ENCODE measurements around the gene INPP5F. TPM values are rescaled to one million over a fixed set of nuclear protein-coding genes. Genes with fewer than 3 reads are reported as not detected.
"Not testable (repeated sequence)": the region's sequence is repeated elsewhere in the genome, so short reads cannot be mapped to it uniquely, and the experiment has no call there.

INPP5F gene
- total and polyA plus RNA-seq, 4 donors, result 5.6 to 22.9 (median 10.1) TPM

- no peak overlapping the region for H3K9ac ChIP-seq (ENCODE audit: insufficient read depth in 1 of 2, low read length in 2 of 2)
- no peaks in the 10 kb centered on the region for H3K27me3 ChIP-seq (ENCODE audit: control insufficient read depth in 3 of 3, insufficient read depth in 3 of 3, low read length in 2 of 3)
- no peak overlapping the region for H3K4me3 ChIP-seq
- ATAC-seq (ENCODE audit: insufficient read depth, low FRiP score) (no peak), DNase-seq (no peak)
- no peak overlapping the region for H3K27ac ChIP-seq (ENCODE audit: low read depth in 1 of 2, low read length in 1 of 2)
- H3K9me3 ChIP-seq (ENCODE audit: control insufficient read depth in 4 of 4, insufficient read depth in 3 of 4, low read length in 3 of 4), result no peaks in the 10 kb centered on the region
- no peaks in the 10 kb centered on the region for H3K4me1 ChIP-seq (ENCODE audit: control insufficient read depth in 5 of 5, insufficient read depth in 5 of 5, low read length in 5 of 5)
- WGBS, 2 donors, result 76 to 78% methylated on average over 7 of the region's 7 CpGs
- H3K36me3 ChIP-seq (ENCODE audit: control insufficient read depth in 4 of 4, insufficient read depth in 4 of 4, low read length in 4 of 4), result no peaks in the 10 kb centered on the region
- TF ChIP-seq CTCF (IDR thresholded peaks at IDR 0.05; ENCODE audit: control extremely low read depth, extremely low read depth), result no peak
Observed at GRCh38 chr10:119706521-119707278, 19.1 kb upstream of the INPP5F start.

- H3K9me3 ChIP-seq (ENCODE audit: control insufficient read depth in 4 of 4, insufficient read depth in 3 of 4, low read length in 3 of 4); H3K27ac ChIP-seq (ENCODE audit: low read depth in 1 of 2, low read length in 1 of 2); H3K4me1 ChIP-seq (ENCODE audit: control insufficient read depth in 5 of 5, insufficient read depth in 5 of 5, low read length in 5 of 5); H3K36me3 ChIP-seq (ENCODE audit: control insufficient read depth in 4 of 4, insufficient read depth in 4 of 4, low read length in 4 of 4); DNase-seq; H3K27me3 ChIP-seq (ENCODE audit: control insufficient read depth in 3 of 3, insufficient read depth in 3 of 3, low read length in 2 of 3); ATAC-seq (ENCODE audit: insufficient read depth, low FRiP score); H3K4me3 ChIP-seq; H3K9ac ChIP-seq (ENCODE audit: insufficient read depth in 1 of 2, low read length in 2 of 2): not testable (repeated sequence)
- 87 to 92% methylated on average over 5 of the region's 5 CpGs for WGBS, 2 donors
Observed at GRCh38 chr10:119707331-119707730, 18.5 kb upstream of the INPP5F start.

- not testable (repeated sequence) for H3K4me3 ChIP-seq; H3K36me3 ChIP-seq (ENCODE audit: control insufficient read depth in 4 of 4, insufficient read depth in 4 of 4, low read length in 4 of 4); H3K9ac ChIP-seq (ENCODE audit: insufficient read depth in 1 of 2, low read length in 2 of 2); H3K4me1 ChIP-seq (ENCODE audit: control insufficient read depth in 5 of 5, insufficient read depth in 5 of 5, low read length in 5 of 5); H3K27me3 ChIP-seq (ENCODE audit: control insufficient read depth in 3 of 3, insufficient read depth in 3 of 3, low read length in 2 of 3); H3K9me3 ChIP-seq (ENCODE audit: control insufficient read depth in 4 of 4, insufficient read depth in 3 of 4, low read length in 3 of 4); H3K27ac ChIP-seq (ENCODE audit: low read depth in 1 of 2, low read length in 1 of 2); DNase-seq; ATAC-seq (ENCODE audit: insufficient read depth, low FRiP score)
- 90 to 100% methylated on average over 1 of the region's 1 CpG for WGBS, 2 donors
Observed at GRCh38 chr10:119710935-119711334, 14.9 kb upstream of the INPP5F start.

GRCh38 chr10:119713744-119714483 is 11.9 kb upstream of the INPP5F start:
- no peak for TF ChIP-seq CTCF (IDR thresholded peaks at IDR 0.05; ENCODE audit: control extremely low read depth, extremely low read depth)
- DNase-seq, result no peak
- H3K27ac ChIP-seq (ENCODE audit: low read depth in 1 of 2, low read length in 1 of 2), result no peak overlapping the region
- H3K9ac ChIP-seq (ENCODE audit: insufficient read depth in 1 of 2, low read length in 2 of 2), result no peak overlapping the region
- no peaks in the 10 kb centered on the region for H3K36me3 ChIP-seq (ENCODE audit: control insufficient read depth in 4 of 4, insufficient read depth in 4 of 4, low read length in 4 of 4)
- H3K4me1 ChIP-seq (ENCODE audit: control insufficient read depth in 5 of 5, insufficient read depth in 5 of 5, low read length in 5 of 5), result peaks cover 0 to 12% (median 0%) of the 10 kb centered on the region in 5 donors
- WGBS, 2 donors, result 85 to 88% methylated on average over 7 of the region's 7 CpGs
- ATAC-seq (ENCODE audit: insufficient read depth, low FRiP score), result no peak
- H3K4me3 ChIP-seq, result no peak overlapping the region
- no peaks in the 10 kb centered on the region for H3K27me3 ChIP-seq (ENCODE audit: control insufficient read depth in 3 of 3, insufficient read depth in 3 of 3, low read length in 2 of 3)
- no peaks in the 10 kb centered on the region for H3K9me3 ChIP-seq (ENCODE audit: control insufficient read depth in 4 of 4, insufficient read depth in 3 of 4, low read length in 3 of 4)
